GM21423 (cell line): ENCODE measurements around the gene MRPL41.
"Not testable (repeated sequence)": the region's sequence is repeated elsewhere in the genome, so short reads cannot be mapped to it uniquely, and the experiment has no call there.

ENCODE experiments used
- ATAC-seq: cut with Tn5 transposase; IDR thresholded peaks from one replicate; pipeline ENCODE4 v1.9.1; 2021; ENCODE audit warnings: mild to moderate bottlenecking, moderate library complexity; ENCODE audit not compliant: unreplicated experiment

MRPL41 gene

DNA sequence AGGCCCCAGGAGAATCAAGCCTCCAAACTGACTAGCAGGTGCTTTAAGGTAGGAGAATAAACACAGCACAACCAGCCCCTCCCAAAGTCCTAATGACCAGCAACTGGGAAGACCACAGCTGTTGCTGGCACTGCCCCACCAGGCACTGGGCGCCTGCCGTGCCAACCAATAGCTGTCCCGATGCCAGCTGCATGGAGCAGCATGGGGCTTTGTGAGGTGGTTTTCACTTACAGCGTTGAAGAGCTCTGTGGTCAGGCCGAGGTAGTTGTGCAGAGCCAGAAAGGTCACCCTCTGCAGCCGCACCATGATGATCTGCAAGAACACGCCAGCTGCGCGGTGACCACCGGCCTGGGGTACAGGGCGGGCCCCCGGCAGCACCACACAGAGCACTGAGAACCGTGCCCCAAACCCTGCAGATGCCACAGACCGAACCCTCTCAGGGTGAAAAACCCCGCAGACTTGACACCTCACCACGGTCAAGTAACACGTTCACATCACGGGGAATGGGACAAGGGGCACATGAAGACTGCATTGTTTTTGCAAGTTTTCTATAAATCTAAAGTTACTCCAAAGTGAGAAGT, 30.2 kb upstream of the MRPL41 start:
- no peak for ATAC-seq

DNA sequence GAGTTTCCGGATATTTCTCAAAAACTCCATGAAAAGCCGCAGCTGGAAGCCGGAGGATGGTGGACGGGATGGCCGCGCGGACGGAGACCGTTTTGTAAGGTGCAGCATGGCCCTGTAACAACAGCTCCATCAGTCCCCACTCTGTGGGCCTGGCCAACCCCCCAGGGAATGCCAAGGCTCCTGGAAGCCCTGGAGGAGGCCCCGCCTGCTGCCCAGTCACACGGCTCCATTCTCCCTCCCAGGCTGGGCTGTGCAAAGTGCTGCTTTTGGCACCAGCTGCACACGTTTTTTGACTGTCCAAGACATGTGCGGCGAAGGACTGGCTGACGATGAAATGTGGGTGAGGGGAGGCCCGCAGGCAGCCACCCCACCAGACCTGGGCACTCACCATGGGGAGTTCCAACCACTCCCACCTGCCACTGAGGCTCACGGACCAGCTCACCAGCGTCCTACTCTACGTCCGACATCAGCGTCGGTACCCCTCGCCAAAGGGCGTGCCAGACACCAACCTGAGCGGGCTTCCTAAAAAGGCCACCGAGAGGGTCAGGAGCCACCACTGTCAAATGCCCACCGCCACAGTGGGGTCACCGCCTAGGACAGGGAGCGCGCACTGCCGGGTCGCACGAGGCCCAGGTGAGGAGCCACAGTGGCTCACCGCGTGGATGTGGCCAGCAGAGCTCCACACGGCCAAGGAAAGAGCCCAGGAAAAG, 28.8 kb upstream of the MRPL41 start:
- ATAC-seq: no peak

DNA sequence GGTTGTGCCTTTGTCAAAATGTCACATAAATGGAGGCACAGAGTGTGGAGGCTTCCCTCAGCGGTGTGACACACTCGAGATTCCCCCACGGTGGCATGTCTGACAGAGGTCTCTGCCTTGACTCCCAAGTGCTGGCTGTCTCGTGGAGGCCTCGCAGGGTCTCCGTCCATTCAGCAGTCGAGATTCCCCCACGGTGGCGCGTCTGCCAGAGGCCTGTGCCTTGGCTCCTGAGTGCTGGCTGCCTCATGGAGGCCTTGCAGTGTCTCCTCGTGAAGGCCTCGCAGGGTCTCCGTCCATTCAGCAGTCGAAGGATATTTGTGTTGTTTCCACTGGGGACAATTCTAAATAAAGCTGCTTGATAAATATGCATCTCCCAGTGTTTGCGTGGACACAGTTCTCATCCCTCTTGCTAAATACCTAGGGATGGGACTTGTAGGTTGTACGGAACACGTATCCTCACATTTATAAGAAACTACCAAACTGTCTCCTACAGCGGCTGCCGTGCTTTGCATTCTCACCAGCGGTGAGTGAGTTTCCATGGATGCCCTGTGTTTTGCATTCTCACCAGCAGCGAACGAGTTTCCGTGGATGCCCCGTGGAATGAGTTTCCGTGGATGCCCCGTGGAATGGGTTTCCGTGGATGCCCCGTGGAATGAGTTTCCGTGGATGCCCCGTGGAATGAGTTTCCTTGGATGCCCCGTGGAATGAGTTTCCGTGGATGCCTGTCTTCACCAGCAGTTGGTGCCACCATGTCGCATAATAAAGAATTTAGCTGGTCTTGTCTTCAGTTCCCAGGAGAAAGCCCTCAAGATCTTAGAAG, 27.3 kb upstream of the MRPL41 start:
- no peak for ATAC-seq

DNA sequence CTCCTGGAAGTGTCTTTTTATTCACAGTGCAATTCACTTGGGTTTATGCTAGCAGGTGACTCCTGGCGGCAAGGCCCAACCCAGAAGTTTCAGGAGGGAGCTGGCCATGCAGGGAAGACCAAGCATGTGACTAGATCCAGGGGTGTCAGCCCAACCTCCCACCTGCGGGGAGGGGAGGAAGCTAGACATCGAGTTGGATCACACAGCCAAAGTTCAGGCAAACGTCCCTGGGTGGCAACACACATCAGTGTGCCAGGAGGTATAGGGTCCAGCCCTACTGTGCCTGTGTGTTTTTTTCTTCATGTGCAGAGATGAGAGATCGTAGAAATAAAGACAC, 26.7 kb upstream of the MRPL41 start:
- ATAC-seq: no peak

DNA sequence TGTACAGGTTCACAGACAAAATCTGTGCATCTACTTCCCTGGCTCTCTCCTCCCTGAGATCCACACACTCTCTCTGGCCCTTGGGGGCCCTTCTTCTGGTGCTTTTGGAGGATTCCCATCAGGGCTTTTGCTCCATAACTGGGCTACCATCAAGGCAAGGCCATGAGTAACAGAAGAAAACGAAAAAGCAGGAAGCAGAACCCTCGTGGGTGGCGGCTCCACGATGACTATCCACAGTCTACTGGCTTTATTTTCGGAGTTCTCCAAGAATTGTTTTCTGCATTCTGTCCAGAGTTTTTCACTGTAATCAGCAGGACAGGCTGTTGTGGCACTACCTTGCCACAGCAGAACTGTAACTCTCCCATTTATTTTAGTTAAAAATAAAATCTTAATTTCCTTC, 21.3 kb upstream of the MRPL41 start:
- no peak for ATAC-seq

DNA sequence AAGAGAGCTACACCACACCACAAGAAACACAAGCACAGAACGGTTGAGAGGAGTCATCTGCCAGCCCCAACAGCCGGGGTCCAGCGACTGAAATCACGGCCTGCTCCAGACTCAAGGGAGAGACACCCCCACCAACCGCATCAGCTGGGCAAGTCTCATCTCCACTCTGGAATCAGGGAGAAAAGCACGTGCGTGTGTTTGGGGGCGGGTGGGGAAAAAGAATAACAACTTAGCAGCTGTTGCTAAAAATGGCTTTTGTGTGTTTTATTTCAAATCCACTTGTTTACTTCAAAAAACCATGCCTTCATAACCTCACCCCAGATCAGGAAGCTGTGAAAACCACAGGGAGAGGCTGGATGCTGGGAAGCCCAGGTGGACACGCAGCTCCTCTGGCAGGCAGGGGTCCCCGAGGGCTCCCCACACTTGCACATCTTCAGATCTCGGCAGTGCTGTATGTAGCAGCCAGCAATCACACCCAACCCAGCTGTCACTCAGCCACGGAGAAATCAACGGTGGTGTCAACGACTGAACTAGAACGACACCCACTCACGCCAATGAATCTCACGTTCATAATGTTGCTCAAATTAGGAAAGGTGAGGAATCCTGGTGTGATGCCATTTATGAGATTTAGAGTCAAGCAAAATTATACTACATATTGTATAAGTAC, 20.4 kb upstream of the MRPL41 start:
- ATAC-seq: no peak

DNA sequence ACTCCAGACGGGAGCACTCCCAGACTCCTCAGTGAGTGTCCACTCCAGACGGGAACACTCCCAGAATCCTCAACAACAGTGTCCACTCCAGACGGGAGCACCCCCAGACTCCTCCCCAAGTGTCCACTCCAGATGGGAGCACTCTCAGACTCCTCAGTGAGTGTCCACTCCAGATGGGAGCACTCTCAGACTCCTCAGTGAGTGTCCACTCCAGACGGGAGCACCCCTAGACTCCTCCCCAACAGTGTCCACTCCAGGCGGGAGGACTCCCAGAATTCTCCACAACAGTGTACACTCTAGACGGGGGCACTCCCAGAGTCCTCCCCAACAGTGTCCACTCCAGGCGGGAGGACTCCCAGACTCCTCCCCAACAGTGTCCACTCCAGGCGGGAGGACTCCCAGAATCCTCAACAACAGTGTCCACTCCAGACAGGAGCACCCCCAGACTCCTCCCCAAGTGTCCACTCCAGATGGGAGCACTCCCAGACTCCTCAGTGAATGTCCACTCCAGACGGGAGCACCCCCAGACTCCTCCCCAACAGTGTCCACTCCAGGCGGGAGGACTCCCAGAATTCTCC, 18.7 kb upstream of the MRPL41 start:
- ATAC-seq: not testable (repeated sequence)

DNA sequence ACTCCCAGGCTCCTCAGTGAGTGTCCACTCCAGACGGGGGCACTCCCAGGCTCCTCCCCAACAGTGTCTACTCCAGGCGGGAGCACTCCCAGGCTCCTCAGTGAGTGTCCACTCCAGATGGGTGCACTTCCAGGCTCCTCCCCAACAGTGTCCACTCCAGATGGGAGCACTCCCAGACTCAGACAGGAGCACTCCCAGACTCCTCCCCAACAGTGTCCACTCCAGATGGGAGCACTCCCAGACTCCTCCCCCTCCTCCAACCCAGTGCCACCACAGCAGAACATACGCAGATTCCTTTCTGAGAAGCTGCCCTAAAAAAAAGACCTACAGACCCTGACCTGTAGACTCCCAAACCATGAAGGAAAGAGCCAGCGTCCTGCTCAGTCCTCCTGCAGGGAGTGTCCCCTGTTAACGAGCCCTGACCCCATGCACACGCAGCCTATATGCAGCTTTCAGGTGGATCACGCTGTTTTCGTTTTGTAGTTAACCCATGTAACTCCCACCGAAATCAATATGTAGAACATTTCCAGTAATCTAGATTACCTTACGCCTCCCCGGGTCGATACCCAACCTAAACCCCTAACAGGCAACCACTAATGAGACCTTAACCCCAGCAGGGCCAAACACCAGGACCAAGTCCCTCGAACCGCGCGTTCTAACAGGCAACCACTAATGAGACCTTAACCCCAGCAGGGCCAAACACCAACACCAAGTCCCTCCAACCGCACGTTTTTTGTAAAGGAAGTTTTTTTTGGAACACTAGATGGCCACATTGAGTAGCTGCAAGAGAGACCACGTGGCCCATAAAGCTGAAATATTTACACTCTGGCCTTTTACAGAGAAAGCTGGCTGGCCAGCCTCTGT, 17.2 kb upstream of the MRPL41 start:
- ATAC-seq: no peak

DNA sequence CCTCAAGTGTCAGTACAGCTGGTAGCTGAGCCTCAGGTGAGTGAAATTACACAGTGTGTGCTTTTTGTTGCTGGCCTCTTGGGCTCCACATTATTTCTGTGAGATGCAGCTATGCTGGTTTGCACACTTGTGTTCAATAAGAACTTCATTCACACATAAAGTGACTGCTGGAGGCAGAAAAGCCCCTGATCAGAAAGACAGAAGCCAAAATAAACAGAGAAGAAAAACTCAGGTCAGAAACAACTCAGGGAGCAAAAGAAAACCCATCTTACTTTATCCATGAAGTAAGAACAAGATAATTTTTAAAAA, 16.6 kb upstream of the MRPL41 start:
- no peak for ATAC-seq

DNA sequence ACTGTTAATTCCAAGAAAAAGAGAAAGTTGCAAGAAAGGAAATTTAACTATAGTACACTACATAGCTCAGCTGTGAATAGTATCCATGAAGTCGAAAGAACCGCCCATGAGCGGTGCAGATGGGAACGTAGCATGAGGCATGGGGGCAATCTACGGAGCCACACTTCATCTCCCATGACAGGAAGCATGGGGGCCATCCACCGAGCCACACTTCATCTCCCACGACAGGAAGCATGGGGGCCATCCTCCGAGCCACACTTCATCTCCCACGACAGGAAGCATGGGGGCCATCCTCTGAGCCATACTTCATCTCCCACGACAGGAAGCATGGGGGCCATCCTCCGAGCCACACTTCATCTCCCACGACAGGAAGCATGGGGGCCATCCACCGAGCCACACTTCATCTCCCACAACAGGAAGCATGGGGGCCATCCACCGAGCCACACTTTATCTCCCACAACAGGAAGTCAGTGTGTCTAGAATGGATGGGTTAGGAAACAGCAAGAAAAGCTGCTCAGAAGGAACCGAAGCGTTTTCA, 15.0 kb upstream of the MRPL41 start:
- ATAC-seq: not testable (repeated sequence)

DNA sequence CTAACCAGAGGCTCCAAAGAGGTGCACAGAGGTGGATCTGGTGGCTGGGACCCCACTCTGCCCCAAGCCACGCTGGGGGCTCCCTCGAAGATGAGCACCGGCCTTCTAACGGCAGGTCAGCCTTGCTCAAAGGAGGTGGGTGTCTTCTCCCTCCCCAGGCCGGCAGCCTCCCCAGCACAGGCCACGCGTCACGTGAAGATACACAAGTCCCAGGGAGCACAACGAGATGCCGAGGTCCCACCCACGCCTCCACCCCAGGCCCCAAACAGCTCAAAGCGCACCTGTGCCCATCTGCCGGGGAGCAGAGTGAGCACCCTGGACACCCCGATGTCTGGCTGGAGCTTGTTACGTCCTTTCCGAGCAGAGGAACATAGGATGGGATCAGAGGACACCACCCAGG, 13.6 kb upstream of the MRPL41 start:
- ATAC-seq: no peak

DNA sequence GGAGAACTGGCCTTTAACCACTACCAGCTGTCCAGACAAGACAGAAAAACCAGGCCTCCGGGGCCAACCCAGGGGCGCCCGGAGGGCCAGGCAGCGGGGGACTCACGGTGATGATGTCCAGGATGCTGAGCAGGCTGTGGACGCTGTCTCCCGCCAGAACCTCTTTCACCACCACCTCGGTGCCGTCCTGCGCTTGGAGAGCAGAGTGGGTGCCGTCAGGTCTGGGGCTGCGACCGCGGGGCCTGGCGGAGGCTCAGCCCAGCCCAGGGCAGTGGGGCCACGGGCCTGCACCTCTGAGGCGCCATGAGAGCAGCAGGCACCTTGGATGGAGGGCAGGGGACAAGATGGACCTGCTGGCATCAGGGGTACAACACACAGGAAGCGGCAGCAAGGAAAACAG, 11.1 kb upstream of the MRPL41 start:
- no peak for ATAC-seq

DNA sequence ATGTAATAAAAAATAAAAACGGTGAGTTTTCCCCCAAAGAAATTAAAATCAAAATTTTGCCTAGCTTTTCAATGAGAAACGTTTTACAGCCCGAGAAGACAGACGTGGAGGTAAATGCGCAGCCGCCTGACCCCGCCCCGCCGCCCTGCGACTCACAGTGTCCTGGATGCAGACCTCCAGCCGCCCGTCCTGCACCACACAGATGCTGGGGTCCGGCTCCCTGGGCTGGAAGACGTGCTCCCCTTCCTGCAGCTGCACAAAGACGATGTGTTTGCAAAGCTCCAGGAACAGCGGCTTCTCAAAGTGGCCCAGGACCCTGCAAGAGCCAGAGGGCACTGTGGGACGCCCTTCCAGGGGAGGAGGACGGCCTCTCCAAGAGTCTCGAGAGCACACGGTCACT, 9.2 kb upstream of the MRPL41 start:
- no peak for ATAC-seq

DNA sequence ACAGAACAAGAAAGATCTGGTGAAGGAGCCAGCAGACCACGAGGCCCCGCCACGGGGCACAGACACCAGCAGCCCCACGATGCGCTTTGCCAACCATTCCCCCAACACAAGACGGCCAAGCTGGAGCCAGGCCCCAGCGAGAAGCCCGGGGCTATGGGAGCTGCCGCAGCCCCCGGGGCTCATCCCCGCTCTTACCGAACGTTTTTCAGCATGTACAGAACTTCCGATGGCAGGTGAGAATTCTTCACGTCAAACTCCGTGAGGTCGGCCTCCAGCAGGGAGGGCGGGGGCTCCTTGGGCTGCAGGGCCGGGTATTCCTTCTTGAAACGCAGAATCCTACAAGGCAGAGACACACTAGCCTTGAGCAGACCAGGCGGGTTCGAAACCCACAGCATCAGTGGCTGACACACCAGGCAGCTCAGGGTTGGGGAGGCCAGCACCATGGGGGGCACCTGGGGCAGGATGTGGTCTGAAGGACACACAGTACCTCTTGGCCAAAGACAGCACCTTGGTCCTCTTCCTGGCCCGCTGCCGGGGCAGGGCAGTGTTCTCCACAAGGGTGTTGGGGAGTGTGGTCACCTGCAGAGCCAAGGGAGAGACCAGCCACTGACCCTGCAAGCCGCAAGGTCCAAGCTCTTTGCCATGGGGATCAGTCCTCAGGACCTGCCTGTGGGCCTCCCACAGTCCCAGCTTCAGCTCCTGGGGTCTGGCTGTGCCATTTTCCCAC, 8.3 kb upstream of the MRPL41 start:
- ATAC-seq: no peak

DNA sequence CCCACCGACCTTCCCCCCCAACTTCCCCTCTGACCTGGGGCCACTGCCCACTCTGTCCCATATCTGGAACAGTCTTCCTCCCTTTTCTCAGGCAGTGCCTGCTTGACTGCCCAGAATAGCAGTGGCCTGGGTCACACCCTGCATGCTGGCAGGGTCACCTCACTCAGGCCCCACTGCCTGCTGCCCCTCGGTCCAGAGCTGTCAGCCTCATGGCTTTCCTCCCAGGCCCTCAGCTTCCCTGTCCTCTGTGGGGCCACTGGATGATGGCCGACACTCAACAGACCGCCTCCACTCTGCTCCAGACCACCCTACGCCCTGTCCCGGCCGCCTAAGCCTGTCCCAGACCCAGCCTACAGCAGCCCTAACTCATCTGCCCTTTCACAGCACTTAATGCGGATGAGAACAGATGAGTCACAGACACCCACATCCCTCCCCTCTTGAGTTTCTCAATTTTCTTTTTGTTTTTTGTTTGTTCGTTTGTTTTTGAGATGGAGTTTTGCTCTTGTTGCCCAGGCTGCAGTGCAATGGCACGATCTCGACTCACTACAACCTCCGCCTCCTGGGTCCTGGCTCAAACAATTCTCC, 7.4 kb upstream of the MRPL41 start:
- ATAC-seq: no peak

DNA sequence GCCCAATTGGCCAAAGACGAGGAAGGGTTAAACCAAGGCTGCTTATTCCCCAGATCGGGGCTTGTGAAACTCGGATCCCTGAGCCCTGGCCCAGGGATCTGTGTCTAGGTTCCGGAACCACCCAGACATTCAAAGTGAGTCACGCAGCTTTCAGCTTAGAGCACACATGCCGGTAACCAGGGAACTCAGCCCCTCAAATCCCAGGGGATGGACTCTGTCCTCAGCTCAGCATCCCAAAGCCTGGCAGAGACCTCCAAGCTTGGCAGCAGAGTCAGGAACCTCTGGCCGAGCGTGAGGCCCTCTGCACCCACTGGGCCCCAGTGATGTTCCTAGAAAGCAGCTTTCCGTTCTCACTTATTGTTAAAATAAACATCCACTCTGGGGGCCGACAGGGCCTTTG, 6.6 kb upstream of the MRPL41 start:
- no peak for ATAC-seq

DNA sequence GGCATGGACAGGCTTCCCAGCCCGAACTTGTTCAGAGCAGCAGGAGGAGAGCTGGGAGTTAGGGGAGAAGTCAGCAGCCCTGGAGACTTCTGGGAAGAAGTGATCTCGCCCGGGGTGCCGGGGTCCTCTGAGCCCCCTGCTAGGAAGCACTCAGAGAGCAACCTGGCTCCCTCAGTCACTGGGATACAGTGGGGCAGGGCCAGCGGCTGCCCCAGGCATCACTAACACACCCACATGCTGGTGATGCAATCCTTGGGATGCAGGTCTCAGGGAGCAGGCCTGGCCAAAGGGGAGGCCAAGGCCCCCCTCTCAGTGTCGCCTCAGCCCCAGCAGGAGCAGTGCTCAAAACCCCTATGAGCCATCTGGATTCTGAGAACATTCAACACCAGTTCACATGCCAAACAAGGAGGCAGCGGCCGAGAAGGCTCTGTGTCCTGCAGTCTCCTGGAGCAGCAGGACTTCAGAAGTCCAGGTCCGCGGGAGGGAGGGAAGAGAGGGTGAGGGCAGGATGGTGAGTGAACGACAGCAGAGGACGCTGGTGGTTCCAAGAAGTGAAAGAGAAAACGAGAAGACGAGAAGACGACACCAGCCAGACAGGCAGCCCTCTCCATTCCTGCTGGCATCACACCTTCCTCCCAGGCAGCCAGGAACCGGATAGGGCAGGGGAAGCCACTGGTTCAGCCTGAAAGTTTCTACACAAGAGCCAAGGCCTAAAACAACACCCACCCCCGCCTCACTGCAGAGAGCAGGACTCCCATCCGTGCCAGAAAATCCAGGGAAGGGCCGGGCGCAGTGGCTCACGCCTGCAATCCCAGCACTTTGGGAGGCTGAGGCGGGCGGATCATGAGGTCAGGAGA, 3.8 kb upstream of the MRPL41 start:
- no peak for ATAC-seq

DNA sequence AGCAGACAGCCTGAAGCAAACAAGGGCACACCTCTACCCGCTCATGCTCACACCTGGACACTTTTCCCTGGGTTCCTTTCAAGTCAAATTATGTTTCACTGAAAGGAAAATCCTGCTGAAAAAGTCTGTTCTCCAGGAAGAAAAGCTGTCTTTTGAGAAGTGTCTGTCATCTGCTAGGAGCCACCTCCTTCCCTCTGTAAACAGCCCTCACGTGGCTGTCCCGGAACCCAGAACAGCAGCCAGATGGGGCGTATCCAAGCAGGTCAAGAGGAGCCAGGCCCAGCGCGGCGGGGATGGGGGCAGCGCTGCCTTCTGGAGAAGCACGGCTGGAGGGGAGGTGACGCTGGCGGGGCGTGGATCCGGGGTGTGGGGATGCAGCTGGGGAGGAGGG, 1.5 kb upstream of the MRPL41 start, which contains the start of gene PNPLA7:
PNPLA7 (minus strand) TSS at position 172 of the 391 bp plus-strand sequence. CDS start 205 bp downstream, outside the sequence.
- no peak for ATAC-seq
